Measurements from ENCODE around the gene LIN28A. TPM values are rescaled to one million over a fixed set of nuclear protein-coding genes. Genes with fewer than 3 reads are reported as not detected.

Gene LIN28A
- total RNA-seq, 1 donor from 2014 or later = not detected

- DNase-seq (ENCODE audit: low read depth, low spot score) = no peak
Measured at GRCh38 chr1:26387447-26387846, 23.2 kb upstream of the LIN28A start.

GRCh38 chr1:26388791-26389445, 21.7 kb upstream of the LIN28A start:
- no peak for DNase-seq (ENCODE audit: low read depth, low spot score)

DNA sequence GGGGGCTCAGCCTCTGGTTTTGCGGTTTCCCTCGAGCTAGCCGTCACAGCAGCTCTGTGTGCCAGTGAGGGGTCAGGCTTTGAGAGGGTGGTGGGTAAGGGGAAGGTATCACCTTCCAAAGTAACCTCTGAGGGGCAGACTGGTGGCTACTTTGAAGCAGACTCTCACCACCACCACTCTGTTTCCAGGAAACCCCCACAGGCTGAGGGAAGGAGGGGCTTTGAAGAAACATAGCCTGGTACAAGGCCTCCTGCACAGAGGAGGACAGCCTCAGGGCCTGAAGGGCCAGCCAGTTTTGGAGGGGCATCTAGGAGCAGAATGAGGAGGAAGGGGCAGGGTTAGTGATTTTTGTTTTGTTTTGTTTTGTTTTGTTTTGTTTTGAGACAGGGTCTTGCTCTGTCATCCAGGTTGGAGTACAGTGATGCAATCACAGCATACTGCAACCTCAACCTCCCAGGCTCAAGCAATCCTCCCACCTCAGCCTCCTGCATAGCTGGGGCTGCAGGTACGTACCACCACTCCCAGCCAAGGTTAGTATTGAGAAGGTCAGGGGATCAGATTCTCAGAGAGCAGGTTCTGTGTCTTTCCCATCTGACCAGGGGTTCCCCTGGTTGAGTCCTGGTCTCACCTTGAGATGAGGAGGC, 20.9 kb upstream of the LIN28A start:
- DNase-seq (ENCODE audit: low read depth, low spot score) = no peak

- no peak for DNase-seq (ENCODE audit: low read depth, low spot score)
Measured at GRCh38 chr1:26391450-26391849, 19.2 kb upstream of the LIN28A start.

DNA sequence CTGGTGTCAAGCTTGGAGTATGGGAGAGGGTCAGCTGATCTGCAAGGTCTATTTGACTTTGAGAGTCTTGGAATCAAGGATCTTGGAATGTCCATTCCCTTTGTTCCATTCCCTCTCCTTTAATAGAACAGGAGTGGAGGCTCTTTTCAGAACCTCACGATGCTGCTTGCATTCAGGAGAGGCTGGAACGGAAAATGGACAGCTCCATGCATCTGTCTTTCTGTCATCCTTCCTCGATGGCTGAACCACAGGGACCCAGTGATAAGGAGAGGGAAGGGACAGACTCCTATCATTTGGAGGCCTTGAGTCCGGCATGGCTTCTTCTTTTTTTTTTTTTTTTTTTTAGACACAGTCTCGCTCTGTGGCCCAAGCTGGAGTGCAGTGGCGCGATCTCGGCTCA, 14.9 kb upstream of the LIN28A start:
- DNase-seq (ENCODE audit: low read depth, low spot score) = no peak

DNA sequence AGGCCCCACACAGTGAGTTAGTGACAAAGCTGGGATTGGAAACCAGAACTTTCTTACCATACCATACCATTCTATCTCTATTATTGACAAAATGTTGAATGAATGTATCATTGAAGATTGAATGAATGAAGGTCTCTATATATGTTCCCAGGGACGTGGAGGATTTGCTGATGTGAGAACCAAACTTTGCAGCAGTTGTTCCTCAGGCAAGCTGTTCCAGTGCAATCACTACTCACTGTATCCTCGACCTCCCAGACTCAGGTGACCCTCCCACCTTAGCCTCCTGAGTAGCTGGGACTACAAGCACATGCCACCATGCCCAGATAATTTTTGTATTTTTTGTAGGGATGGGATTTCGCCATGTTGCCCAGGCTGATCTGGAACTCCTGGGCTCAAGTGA, 11.6 kb upstream of the LIN28A start:
- DNase-seq (ENCODE audit: low read depth, low spot score) = no peak

- DNase-seq (ENCODE audit: low read depth, low spot score) = no peak
Measured at GRCh38 chr1:26401891-26402290, 8.7 kb upstream of the LIN28A start.

DNA sequence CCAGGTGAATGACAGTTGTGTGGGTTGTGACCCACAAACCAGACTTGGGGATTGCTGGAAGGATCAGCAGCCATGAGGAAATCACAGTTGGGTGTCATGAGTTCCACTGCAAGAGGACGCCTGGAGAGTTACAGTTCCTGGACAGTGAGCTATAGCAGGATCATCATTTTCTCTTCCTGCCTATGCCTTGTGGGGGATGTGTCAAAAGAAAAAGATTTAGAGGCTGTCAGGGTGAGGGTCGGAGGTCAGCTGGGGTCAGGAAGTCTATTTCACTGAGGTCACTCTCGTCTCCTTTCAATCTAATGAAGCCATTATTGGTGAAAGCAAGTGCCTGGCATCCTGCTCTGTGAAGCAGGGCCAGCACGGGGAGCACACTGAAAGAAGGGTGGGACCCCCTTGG, 7.0 kb upstream of the LIN28A start:
- no peak for DNase-seq (ENCODE audit: low read depth, low spot score)

DNA sequence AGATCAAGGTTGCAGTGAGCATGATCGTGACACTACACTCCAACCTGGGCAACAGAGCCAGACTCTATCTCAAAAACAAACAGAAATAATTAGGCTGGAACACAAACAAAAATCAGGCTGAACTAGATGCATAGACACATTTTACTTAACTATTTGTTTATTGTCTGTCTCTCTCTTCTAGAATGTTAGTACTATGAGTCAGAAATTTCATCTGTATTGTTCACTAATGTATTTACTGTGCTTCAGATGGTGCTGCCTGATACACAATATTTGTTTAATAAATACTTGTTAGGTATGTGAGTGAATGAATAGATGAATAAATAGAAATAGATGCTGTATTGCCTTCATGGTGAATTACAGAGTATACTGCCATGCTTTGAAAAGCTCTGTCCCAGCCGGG, 6.0 kb upstream of the LIN28A start:
- DNase-seq (ENCODE audit: low read depth, low spot score) = no peak

GRCh38 chr1:26405281-26405915, 5.2 kb upstream of the LIN28A start:
- no peak for DNase-seq (ENCODE audit: low read depth, low spot score)

DNA sequence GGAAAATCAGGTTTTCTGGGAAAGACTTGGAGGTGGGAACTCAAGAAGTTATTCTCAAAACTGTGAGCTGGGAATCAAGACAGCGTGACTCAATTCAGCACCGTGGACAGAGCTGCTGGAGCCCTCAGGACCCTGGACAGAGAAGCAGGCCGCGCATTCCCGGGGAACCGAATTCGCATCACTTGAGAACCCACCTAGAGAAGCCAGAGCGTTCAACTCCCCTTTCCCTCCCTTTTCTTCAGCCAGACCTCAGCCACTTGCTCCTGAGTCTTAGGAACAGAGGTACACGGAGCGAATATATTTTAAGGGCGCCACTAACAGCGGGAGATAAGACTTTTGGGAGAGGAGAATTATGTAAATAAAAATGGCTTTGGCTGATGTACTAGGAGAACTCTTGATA, 2.0 kb upstream of the LIN28A start:
- DNase-seq (ENCODE audit: low read depth, low spot score) = peak; percentile 26

- no peak for DNase-seq (ENCODE audit: low read depth, low spot score)
Measured at GRCh38 chr1:26409191-26409807, 1.3 kb upstream of the LIN28A start.

DNA sequence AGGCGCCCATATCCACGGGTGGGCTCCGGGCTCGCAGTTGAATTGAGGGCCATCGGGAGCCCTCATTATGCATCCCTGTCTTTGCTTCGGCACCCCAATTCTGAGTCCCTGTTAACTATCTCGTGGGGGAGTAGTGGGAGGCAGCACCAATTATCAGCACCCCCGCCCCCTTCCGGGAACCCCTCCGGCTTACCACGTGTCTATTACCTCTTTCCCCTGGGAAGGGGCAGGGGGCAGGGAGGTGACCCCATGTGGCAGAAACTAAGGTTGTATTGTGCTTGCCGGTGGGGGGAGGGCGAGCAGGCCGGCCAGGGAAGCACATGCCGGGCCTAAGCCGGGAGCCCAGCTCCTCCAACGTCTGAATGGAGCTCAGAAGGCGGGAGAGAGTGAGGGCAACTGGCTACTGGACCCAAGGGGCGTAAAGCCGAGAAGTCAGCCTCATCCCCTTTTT, 1.0 kb downstream of the LIN28A start:
- no peak for DNase-seq (ENCODE audit: low read depth, low spot score)

DNA sequence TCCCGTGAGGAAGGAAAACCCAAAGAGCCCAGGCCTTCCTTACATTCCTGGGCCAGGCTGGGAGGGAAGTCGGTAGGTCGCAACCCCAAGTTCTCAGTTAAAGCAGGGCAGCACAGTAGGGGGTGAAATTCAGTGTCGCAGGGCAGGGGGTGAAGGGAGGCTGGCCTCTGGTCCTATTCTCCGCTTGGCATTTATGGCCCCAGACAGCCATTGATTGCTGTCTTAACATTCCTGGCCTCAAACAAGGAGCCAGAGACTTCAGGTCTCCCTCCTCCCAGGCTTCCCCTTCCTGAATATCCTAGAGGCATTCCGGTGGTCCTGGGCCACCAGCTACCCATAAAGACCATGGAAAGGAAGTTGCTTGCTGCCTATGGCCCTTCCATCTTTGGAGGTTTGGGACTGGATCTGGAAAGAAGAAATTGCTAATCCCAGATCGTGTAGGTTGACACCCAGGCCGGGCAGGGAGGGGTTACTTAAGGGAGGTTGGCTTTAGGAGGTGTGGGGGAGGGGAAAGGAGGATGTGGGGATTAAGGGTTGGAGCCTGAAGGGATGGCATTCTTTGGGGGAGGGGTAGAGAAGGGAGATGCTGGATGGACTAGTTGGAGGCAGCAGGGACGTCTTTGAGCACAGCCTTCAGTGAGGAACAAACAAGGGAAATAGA, 1.7 kb downstream of the LIN28A start:
- DNase-seq (ENCODE audit: low read depth, low spot score) = no peak

GRCh38 chr1:26413031-26413430, 2.4 kb downstream of the LIN28A start:
- DNase-seq (ENCODE audit: low read depth, low spot score) = no peak

GRCh38 chr1:26417111-26417759, 6.6 kb downstream of the LIN28A start:
- no peak for DNase-seq (ENCODE audit: low read depth, low spot score)

GRCh38 chr1:26418865-26419349, 8.3 kb downstream of the LIN28A start:
- no peak for DNase-seq (ENCODE audit: low read depth, low spot score)

DNA sequence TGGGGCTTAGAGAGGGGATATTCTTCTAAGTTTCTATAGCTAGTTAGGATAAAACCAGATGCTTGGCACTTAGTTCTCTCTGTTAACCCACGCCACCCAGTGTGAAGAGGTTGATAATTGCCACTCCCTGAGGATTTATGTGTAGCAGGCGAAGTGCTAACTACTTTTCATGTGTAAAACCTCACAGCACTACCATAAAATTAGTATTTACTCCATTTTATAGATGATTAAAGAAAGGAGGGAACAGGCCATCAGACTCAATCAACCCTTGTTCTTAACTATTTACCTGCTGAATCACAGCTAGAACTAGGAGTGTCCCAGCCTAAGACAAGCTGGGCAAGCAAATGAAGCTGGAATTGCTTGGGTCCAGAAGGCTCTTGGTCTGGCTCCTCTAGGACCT, 8.9 kb downstream of the LIN28A start:
- DNase-seq (ENCODE audit: low read depth, low spot score) = no peak

DNA sequence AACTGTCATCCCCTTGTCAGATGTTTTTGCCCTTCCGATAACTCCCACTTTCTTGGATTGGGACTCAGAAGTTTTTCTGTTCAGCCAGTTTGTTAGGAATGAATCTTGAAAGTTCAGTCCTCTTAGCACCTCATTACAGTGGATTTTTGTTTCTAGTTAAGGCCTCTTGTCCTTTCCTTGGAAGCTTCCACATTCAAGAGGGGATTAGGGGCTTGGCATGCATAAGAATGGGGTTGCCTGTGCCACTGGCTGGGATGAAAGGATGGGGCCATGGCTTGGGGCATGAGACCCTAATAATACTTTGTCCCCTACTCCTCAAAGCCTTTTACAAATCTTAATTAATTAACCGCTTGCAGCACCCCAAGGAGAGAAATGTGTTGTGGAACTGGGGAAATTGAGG, 19.1 kb downstream of the LIN28A start:
- no peak for DNase-seq (ENCODE audit: low read depth, low spot score)

DNA sequence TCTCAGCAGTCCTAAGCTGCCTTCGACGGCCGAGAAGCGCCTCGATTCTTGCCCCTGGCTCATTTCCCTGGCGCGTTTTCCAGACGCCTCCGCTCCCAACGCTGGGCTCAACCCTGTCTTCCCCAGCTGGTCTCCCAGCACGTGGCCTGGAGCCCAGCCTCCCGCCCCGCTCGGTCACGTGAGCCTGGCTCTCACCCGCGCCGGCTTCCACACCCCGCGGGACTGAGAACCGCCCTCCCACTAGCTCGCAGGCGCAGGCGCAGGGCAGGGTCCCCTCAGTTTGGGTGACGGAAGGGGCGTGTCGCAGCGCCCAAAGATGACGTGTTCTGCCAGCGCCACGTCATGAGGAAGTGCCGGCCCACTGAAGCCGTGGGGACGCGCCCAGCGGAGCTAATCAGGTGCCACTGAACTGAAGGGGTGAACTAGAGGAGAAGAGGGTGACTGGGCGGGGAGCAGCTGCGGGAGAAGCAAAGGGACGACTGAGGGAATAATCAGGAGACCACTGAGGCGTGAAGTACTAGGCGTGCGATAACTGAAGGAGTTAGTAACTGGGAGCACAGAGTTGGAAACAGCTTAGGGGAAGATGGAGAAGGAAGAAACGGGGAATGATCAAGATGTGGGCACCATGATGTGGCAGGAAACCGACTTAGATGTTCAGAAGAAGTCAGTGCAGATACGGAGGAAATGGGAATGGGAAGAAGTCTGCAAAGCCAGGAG, 21.5 kb downstream of the LIN28A start, which contains the start of gene DHDDS:
TSS of gene DHDDS (plus strand) at position 343 of the 717 bp plus-strand sequence. CDS start 625 bp downstream, outside the sequence.
- DNase-seq (ENCODE audit: low read depth, low spot score) = peak; percentile 92

Measured in pulmonary artery endothelial cell (primary cell).